ENCODE measurements around the gene FOXL2. TPM values are rescaled to one million over a fixed set of nuclear protein-coding genes. Genes with fewer than 3 reads are reported as not detected.

Gene FOXL2
- total and polyA plus RNA-seq, 2 of the 4 experiments (the other 2 are of a cell fraction) = 0.07 TPM; not detected in 1

DNA sequence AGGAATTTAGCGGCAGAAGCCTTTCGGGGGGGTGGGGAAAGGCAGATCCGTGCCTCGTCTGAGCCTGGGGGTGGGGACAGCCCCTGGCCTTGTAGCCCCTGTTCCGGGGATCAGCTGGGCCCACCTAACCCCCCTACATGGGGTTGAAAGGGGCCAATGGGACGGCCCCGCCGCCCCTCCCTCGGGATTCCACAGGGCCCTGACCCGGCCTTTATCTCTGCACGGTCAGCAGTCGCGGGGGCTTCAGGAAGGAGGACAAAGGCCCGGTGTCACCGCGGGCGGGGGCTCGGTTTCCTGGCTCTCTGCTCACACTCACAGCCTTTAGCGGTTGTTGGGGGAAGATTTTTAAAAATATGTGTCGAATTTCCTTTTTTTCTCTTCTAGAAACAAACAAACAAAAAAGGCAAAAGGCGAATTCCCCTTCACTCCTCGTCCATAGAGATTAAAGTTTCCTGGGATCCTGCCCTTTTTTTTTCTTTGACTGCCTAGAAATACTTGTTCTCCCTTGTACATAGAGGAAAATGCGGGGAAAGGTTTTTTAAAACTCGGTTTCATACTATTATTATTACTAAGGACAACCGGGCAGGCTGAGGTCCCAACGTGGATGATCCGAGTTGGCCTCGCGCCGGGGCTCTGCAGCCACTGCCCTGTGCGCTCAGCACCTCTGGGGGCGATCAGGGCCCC lies 7.9 kb downstream of the FOXL2 start:
- Histone ChIP-seq H3K14ac (replicated peaks; ENCODE audit: low read depth, low read length) (no peak overlapping the region), H3K27me3 (ENCODE audit: control insufficient read depth, insufficient read depth, low read length) (peaks cover 92% of the 10 kb centered on the region), H2AFZ (replicated peaks; ENCODE audit: low read length, poor library complexity) (no peak overlapping the region), H2BK5ac (ENCODE audit: low read depth, low read length, poor library complexity, severe bottlenecking) (no peak overlapping the region), H3K79me1 (ENCODE audit: low read depth in 1 of 2, low read length in 2 of 2) (no peaks in the 10 kb centered on the region), H3K9ac (ENCODE audit: low read depth, low read length) (no peak overlapping the region), H3K4ac (ENCODE audit: low read depth, low read length) (no peak overlapping the region), H2AK9ac (replicated peaks; ENCODE audit: low read depth, low read length, poor library complexity) (no peak overlapping the region), H3K56ac (ENCODE audit: extremely low read depth, insufficient read depth, low read length) (no peak overlapping the region), H3K4me3 (ENCODE audit: insufficient read depth, low read depth, low read length) (no peak overlapping the region), H2BK20ac (ENCODE audit: low read depth, low read length) (no peak overlapping the region), H4K8ac (ENCODE audit: low read depth in 2 of 2, low read length in 2 of 2) (no peak overlapping the region), H3K9me3 (ENCODE audit: control insufficient read depth, insufficient read depth, low read length) (peaks cover 3% of the 10 kb centered on the region), H3K9me1 (ENCODE audit: insufficient read depth, low read length) (peaks cover 6% of the 10 kb centered on the region; the same call in 1 of the 2 replicates), H4K20me1 (ENCODE audit: insufficient read depth, low read length) (peaks cover 19% of the 10 kb centered on the region), H3K36me3 (ENCODE audit: control insufficient read depth, insufficient read depth, low read length) (no peaks in the 10 kb centered on the region), H2AK5ac (ENCODE audit: low read depth, low read length) (no peak overlapping the region), H2BK120ac (ENCODE audit: low read depth, low read length) (no peak overlapping the region), H3K4me1 (ENCODE audit: control insufficient read depth, insufficient read depth, low read length) (peaks cover 4% of the 10 kb centered on the region; the same call in 1 of the 2 replicates), H2BK15ac (ENCODE audit: low read depth, low read length) (no peak overlapping the region), H3K18ac (ENCODE audit: low read depth, low read length) (no peak overlapping the region), H3K23ac (ENCODE audit: low read depth, low read length) (peak overlapping the region; percentile 3; the same call in 1 of the 2 replicates), H4K5ac (ENCODE audit: low read depth, low read length) (no peak overlapping the region), H4K91ac (ENCODE audit: insufficient read depth, low read depth, low read length) (no peak overlapping the region), H3K4me2 (ENCODE audit: low read depth, low read length) (no peak overlapping the region), H3K27ac (ENCODE audit: insufficient read depth, low read length) (no peak overlapping the region)
- ChIA-PET CTCF (interaction anchor here (1.1 kb wide), 1 partner anchor 390 kb away, joined by 3 read pairs; no protein-coding TSS in a partner anchor), POLR2A (ENCODE audit: unreplicated experiment) (no interaction called here)
- DNase-seq (no peak), ATAC-seq (ENCODE audit: low read depth) (no peak)
- in situ Hi-C loops (cut with MboI; ENCODE audit: low sequenced_read_pairs) (loop anchor here (10.0 kb wide), 1 partner anchor 176 kb away; no protein-coding TSS in a partner anchor), intact Hi-C loops (cut with micrococcal nuclease) (loop anchor here (5.0 kb wide), 1 partner anchor 173 kb away; no protein-coding TSS in a partner anchor), dilution Hi-C loops (cut with HindIII; ENCODE audit: low sequenced_read_pairs, unreplicated experiment) (no loop called here)
- no TSS peak for BruUV-seq (replicated peaks)
- WGBS, 2 experiments (ENCODE audit: extremely low coverage in 2 of 2, insufficient read length in 1 of 2) = 0% methylated on average over 1 of the region's 32 CpGs; no CpG with 5 or more reads in 1 of the 2 experiments
- TF ChIP-seq FOS (IDR thresholded peaks at IDR 0.05; ENCODE audit: low read depth, low read length) (no peak), RCOR1 (IDR thresholded peaks at IDR 0.05; ENCODE audit: insufficient replicate concordance, low read length) (no peak), BHLHE40 (IDR thresholded peaks at IDR 0.05; ENCODE audit: low read depth, low read length) (no peak), RFX5 (IDR thresholded peaks at IDR 0.05; ENCODE audit: low read depth, low read length) (no peak), POLR2A (IDR thresholded peaks at IDR 0.05; ENCODE audit: low read depth, low read length) (no peak), MAFK (IDR thresholded peaks at IDR 0.05; ENCODE audit: low read depth, low read length) (no peak), CEBPB (IDR thresholded peaks at IDR 0.05; ENCODE audit: low read depth, low read length) (no peak), NFE2L2 (IDR thresholded peaks at IDR 0.05; ENCODE audit: low read depth, low read length) (no peak)
